T-helper 2 cell treated with Interferon-gamma antibody and Interleukin-4, amounts not matched to agents 5 μg/mL and 100 μg/mL, for 36 hours (primary cell): ENCODE results near the gene CHRM5.

Experiments
- DNase-seq: peaks from one replicate; pipeline ENCODE4 v3.0.0; 2021; ENCODE audit warnings: low spot score
- H3K27ac Mint-ChIP-seq: one replicate; pipeline ENCODE4 v1.8.0; 2021; ENCODE audit warnings: mild to moderate bottlenecking, mixed read lengths
- H3K27me3 Mint-ChIP-seq: one replicate; pipeline ENCODE4 v1.8.0; 2021; ENCODE audit warnings: low read depth, mixed read lengths
- H3K36me3 Mint-ChIP-seq: one replicate; pipeline ENCODE4 v1.8.0; 2021; ENCODE audit warnings: low read depth, mixed read lengths
- H3K4me1 Mint-ChIP-seq: one replicate; pipeline ENCODE4 v1.8.0; 2021; ENCODE audit warnings: low read depth, mixed read lengths
- H3K4me3 Mint-ChIP-seq: one replicate; pipeline ENCODE4 v1.8.0; 2022; ENCODE audit warnings: mild to moderate bottlenecking, moderate library complexity, mixed read lengths
- H3K9me3 Mint-ChIP-seq: one replicate; pipeline ENCODE4 v1.8.0; 2021; ENCODE audit warnings: mixed read lengths

The CHRM5 gene

GRCh38 chr15:34109797-34110663, 141.7 kb downstream of the CHRM5 start:
- H3K27ac Mint-ChIP-seq, result peak overlapping the region; percentile 6
- DNase-seq, result no peak
- peaks cover 6% of the 10 kb centered on the region for H3K4me1 Mint-ChIP-seq
- peaks cover 6% of the 10 kb centered on the region for H3K36me3 Mint-ChIP-seq
- peaks cover 5% of the 10 kb centered on the region for H3K27me3 Mint-ChIP-seq
- no peaks in the 10 kb centered on the region for H3K9me3 Mint-ChIP-seq
- H3K4me3 Mint-ChIP-seq, result no peak overlapping the region

- no peak overlapping the region for H3K4me3 Mint-ChIP-seq
- H3K9me3 Mint-ChIP-seq, result no peaks in the 10 kb centered on the region
- H3K4me1 Mint-ChIP-seq, result peaks cover 6% of the 10 kb centered on the region
- H3K27ac Mint-ChIP-seq, result no peak overlapping the region
- H3K36me3 Mint-ChIP-seq, result no peaks in the 10 kb centered on the region
- peaks cover 5% of the 10 kb centered on the region for H3K27me3 Mint-ChIP-seq
- no peak for DNase-seq
Measured at GRCh38 chr15:34111488-34111887, 143.2 kb downstream of the CHRM5 start.

- no peaks in the 10 kb centered on the region for H3K9me3 Mint-ChIP-seq
- H3K27me3 Mint-ChIP-seq, result peaks cover 5% of the 10 kb centered on the region
- H3K36me3 Mint-ChIP-seq, result no peaks in the 10 kb centered on the region
- H3K4me3 Mint-ChIP-seq, result no peak overlapping the region
- no peak overlapping the region for H3K27ac Mint-ChIP-seq
- DNase-seq, result no peak
- peaks cover 6% of the 10 kb centered on the region for H3K4me1 Mint-ChIP-seq
Measured at GRCh38 chr15:34114215-34114614, 145.9 kb downstream of the CHRM5 start.

GRCh38 chr15:34114739-34115138, 146.4 kb downstream of the CHRM5 start:
- H3K4me3 Mint-ChIP-seq, result no peak overlapping the region
- H3K27me3 Mint-ChIP-seq, result peaks cover 5% of the 10 kb centered on the region
- no peaks in the 10 kb centered on the region for H3K36me3 Mint-ChIP-seq
- H3K4me1 Mint-ChIP-seq, result peaks cover 5% of the 10 kb centered on the region
- no peak for DNase-seq
- H3K9me3 Mint-ChIP-seq, result no peaks in the 10 kb centered on the region
- no peak overlapping the region for H3K27ac Mint-ChIP-seq

- no peaks in the 10 kb centered on the region for H3K36me3 Mint-ChIP-seq
- no peaks in the 10 kb centered on the region for H3K4me1 Mint-ChIP-seq
- peaks cover 5% of the 10 kb centered on the region for H3K27me3 Mint-ChIP-seq
- H3K9me3 Mint-ChIP-seq, result no peaks in the 10 kb centered on the region
- H3K27ac Mint-ChIP-seq, result no peak overlapping the region
- H3K4me3 Mint-ChIP-seq, result no peak overlapping the region
- no peak for DNase-seq
Measured at GRCh38 chr15:34116620-34117019, 148.3 kb downstream of the CHRM5 start.
